ENCODE results near the gene CAMK1D.

Gene CAMK1D

DNA sequence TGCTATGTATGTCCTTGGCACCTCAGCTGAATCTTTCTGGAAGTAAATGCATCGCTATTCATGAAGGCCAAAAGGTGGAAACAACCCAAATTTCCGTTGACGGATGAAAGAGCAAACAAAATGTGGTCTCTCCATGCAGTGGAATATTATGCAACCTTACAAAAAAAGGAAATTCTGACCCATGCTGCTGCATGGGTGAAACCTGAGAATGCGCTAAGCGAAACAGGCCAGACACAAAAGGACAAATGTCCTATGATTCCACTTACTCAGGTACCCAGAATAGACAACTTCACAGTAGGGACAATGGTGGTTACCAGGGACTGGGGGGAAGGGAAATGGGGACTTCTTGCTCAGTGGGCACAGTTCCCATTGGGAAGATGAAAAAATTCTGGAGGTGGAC lies 158.8 kb downstream of the CAMK1D start:
- no peak overlapping the region for H3K4me3 ChIP-seq (ENCODE audit: low read depth, low read length)
- no peak for DNase-seq (ENCODE audit: low read depth)
- TF ChIP-seq MYC (IDR thresholded peaks at IDR 0.05; ENCODE audit: low read depth, low read length) (no peak), POLR2A (IDR thresholded peaks at IDR 0.05; ENCODE audit: extremely low read depth, insufficient read length) (no peak)
- TF ChIP-seq, protein P1, sequence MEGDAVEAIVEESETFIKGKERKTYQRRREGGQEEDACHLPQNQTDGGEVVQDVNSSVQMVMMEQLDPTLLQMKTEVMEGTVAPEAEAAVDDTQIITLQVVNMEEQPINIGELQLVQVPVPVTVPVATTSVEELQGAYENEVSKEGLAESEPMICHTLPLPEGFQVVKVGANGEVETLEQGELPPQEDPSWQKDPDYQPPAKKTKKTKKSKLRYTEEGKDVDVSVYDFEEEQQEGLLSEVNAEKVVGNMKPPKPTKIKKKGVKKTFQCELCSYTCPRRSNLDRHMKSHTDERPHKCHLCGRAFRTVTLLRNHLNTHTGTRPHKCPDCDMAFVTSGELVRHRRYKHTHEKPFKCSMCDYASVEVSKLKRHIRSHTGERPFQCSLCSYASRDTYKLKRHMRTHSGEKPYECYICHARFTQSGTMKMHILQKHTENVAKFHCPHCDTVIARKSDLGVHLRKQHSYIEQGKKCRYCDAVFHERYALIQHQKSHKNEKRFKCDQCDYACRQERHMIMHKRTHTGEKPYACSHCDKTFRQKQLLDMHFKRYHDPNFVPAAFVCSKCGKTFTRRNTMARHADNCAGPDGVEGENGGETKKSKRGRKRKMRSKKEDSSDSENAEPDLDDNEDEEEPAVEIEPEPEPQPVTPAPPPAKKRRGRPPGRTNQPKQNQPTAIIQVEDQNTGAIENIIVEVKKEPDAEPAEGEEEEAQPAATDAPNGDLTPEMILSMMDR (IDR thresholded peaks at IDR 0.05; ENCODE audit: low read depth, low read length): no peak
- TF ChIP-seq, protein P2, sequence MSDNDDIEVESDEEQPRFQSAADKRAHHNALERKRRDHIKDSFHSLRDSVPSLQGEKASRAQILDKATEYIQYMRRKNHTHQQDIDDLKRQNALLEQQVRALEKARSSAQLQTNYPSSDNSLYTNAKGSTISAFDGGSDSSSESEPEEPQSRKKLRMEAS (IDR thresholded peaks at IDR 0.05; ENCODE audit: low read depth, low read length): no peak

DNA sequence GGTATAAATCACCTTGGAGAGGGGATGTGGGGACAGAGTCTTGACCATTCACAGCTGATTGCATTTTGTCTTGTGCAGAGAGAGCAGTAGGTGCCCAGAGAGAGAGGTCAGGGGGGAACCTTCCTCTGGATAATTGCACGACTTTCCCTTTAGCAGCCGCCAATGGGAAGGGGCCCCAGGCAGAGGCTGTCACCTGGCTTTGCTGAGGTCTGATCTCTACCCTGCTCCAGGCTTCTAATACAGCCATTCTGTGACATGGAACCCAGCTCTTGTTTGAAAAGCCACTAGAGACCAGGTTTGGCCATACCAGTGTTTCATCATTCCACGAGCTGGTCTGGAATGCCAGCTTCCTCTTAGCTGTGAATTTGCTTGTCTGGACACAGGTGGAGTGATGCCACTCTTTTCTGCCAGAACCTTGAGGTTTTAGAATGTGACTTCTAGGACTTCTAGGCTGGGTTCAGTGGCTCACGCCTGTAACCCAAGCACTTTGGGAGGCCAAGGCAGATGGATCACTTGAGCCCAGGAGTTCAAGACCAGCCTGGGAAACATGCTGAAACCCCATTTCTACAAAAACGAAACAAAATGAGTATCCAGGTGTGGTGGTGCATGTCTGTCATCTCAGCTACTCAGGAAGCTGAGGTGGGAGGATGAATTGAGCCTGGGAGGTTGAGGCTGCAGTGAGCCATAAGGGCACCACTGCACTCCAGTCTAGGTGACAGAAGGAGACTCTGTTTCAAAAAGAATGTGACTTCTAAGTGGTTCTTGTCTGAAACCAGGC lies 159.9 kb downstream of the CAMK1D start:
- TF ChIP-seq, protein P1 (IDR thresholded peaks at IDR 0.05; ENCODE audit: low read depth, low read length): no peak
- no peak for TF ChIP-seq POLR2A (IDR thresholded peaks at IDR 0.05; ENCODE audit: extremely low read depth, insufficient read length)
- TF ChIP-seq, protein P2 (IDR thresholded peaks at IDR 0.05; ENCODE audit: low read depth, low read length): no peak
- no peak for TF ChIP-seq MYC (IDR thresholded peaks at IDR 0.05; ENCODE audit: low read depth, low read length)
- H3K4me3 ChIP-seq (ENCODE audit: low read depth, low read length): no peak overlapping the region
- no peak for DNase-seq (ENCODE audit: low read depth)

DNA sequence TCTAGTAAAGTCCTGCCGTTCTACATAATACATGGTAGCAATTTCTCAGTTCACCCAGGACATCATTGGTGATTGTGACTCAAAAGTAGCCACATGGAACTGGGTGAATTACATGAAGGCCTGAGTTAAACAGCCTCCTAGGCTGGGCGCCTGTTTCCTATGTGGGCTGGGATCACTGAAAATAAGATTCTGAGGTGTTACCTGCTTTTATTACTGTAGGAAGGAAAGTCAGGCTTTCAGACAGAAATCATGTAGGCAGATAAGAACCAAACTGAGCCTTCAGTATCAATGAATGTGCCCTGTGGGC lies 160.4 kb downstream of the CAMK1D start:
- H3K4me3 ChIP-seq (ENCODE audit: low read depth, low read length): no peak overlapping the region
- no peak for DNase-seq (ENCODE audit: low read depth)
- TF ChIP-seq, protein P1 (IDR thresholded peaks at IDR 0.05; ENCODE audit: low read depth, low read length): no peak
- TF ChIP-seq POLR2A (IDR thresholded peaks at IDR 0.05; ENCODE audit: extremely low read depth, insufficient read length) (no peak), MYC (IDR thresholded peaks at IDR 0.05; ENCODE audit: low read depth, low read length) (no peak)
- TF ChIP-seq, protein P2 (IDR thresholded peaks at IDR 0.05; ENCODE audit: low read depth, low read length): no peak

DNA sequence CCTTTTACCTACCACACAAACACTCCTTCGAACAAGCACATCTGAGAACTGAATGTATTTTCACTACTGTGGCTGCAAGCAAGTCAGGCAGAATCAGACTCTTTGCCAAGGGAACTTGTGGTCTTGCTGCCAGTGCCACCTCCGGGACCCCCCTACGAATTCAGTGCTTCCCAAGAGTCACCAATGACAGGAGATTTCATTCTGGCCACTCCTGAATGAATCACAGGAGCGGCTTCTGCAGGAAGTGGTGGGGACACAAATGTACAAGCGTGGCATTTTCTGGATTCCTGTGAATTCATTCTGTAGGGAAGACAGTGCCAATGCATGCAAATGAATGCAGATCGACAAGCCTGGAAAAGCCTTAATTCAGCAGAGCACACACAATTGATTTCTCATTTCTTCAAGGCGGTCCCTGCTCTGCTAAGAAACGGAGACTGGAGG lies 161.2 kb downstream of the CAMK1D start:
- H3K4me3 ChIP-seq (ENCODE audit: low read depth, low read length): no peak overlapping the region
- DNase-seq (ENCODE audit: low read depth): no peak
- TF ChIP-seq, protein P1 (IDR thresholded peaks at IDR 0.05; ENCODE audit: low read depth, low read length): no peak
- TF ChIP-seq, protein P2 (IDR thresholded peaks at IDR 0.05; ENCODE audit: low read depth, low read length): no peak
- TF ChIP-seq POLR2A (IDR thresholded peaks at IDR 0.05; ENCODE audit: extremely low read depth, insufficient read length) (no peak), MYC (IDR thresholded peaks at IDR 0.05; ENCODE audit: low read depth, low read length) (no peak)

DNA sequence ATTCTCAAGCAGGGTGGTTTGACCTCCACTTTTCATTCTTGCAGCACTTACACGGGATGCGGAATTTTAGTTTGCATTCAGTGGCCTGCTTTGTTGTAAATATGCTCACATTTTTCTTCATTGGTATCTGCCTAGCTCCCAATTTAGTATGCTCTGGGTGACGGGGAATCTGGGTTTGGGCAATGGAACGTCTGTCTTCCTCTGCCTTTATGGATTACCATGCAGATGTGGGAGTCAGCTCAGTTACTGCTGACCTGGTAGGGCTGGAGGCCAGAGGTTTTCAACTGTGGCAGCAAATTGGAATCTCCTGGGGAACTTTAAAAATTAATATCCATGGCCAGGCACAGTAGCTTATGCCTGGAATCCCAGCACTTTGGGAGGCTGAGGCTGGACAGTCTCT lies 161.6 kb downstream of the CAMK1D start:
- DNase-seq (ENCODE audit: low read depth): no peak
- no peak overlapping the region for H3K4me3 ChIP-seq (ENCODE audit: low read depth, low read length)
- TF ChIP-seq, protein P2 (IDR thresholded peaks at IDR 0.05; ENCODE audit: low read depth, low read length): no peak
- TF ChIP-seq, protein P1 (IDR thresholded peaks at IDR 0.05; ENCODE audit: low read depth, low read length): no peak
- TF ChIP-seq MYC (IDR thresholded peaks at IDR 0.05; ENCODE audit: low read depth, low read length): no peak
- no peak for TF ChIP-seq POLR2A (IDR thresholded peaks at IDR 0.05; ENCODE audit: extremely low read depth, insufficient read length)

Measured in NB4 (cell line).